SH-SY5Y (cell line): Measurements from ENCODE around the gene TMEM167B.

Experiments used
- GATA2 ChIP-seq: IDR thresholded peaks from 2 replicates; pipeline ENCODE4 v1.6.1; 2011; ENCODE audit warnings: mild to moderate bottlenecking, low read depth, low read length
- GATA3 ChIP-seq: IDR thresholded peaks from 2 replicates; pipeline ENCODE4 v1.6.1; 2011; ENCODE audit warnings: low read depth, mild to moderate bottlenecking, low read length, moderate library complexity

- TF ChIP-seq GATA3, result no peak
- no peak for TF ChIP-seq GATA2
Measured at GRCh38 chr1:109089242-109090015, 1.1 kb upstream of the TMEM167B start.
